HepG2 (cell line): ENCODE data around the gene SHISA6. TPM values are rescaled to one million over a fixed set of nuclear protein-coding genes. Genes with fewer than 3 reads are reported as not detected.

ENCODE experiments used
- ATAC-seq: fragments of 200-7000 bp; cut with Tn5 transposase; 3 replicates; pipeline ENCODE4 v1.9.1; 2020; ENCODE audit warnings: mild to moderate bottlenecking, moderate library complexity
- BruUV-seq: library from RNA; stranded (reverse); fragments of 400-500 nt; replicated peaks from 2 replicates; lab custom pipeline; 2021; lab: Mats Ljungman, UMichigan
- CTCF ChIA-PET: fragments of 300-600 bp; formaldehyde crosslinking; extraction: SDS; loops from one replicate; lab custom pipeline; 2021; ENCODE audit warnings: low total read pairs, inconsistent platforms, low intra/inter-chr PET ratio; lab: Yijun Ruan, JAX
- POLR2A ChIA-PET: fragments of 350-600 bp; sonication (Branson Sonifier 250); formaldehyde crosslinking; loops from one replicate; lab custom pipeline; 2020; ENCODE audit warnings: antibody characterized with exemption, inconsistent platforms; lab: Yijun Ruan, JAX
- DNase-seq: peaks from one replicate; pipeline ENCODE4 v3.0.0-alpha.2; 2015; ENCODE audit warnings: low spot score
- FAIRE-seq: peaks from 3 replicates; lab custom pipeline; 2011; peaks lifted over from hg19 to GRCh38; lab: Jason Lieb, UNC
- H2AFZ ChIP-seq: one replicate; pipeline ENCODE4 v1.6.1; 2011; ENCODE audit warnings: low read length, inconsistent platforms
- H3K27ac ChIP-seq: fragments of 300-600 bp; 3 replicates; pipeline ENCODE4 v1.8.0; 2011; ENCODE audit warnings: mixed run types, mild to moderate bottlenecking, mixed read lengths, low read length, inconsistent platforms; ENCODE audit not compliant: insufficient read depth; ENCODE audit errors: extremely low read length
- H3K27me3 ChIP-seq, 2 experiments: fragments of 200-600 bp in 1 of 2; 2 replicates in 1 of 2; 3 replicates in 1 of 2; pipeline versions ENCODE4 v1.6.0 to v1.8.0; 2011; ENCODE audit warnings: low read length in 2 of 2, mild to moderate bottlenecking in 2 of 2, moderate library complexity in 2 of 2, inconsistent platforms in 1 of 2; ENCODE audit not compliant: insufficient read depth in 2 of 2, control insufficient read depth in 1 of 2
- H3K36me3 ChIP-seq, 2 experiments: fragments of 200-600 bp in 1 of 2; replicated peaks in 1 of 2; 2 replicates in 1 of 2; 3 replicates in 1 of 2; pipeline versions ENCODE4 v1.5.1 to v1.8.0; 2011; ENCODE audit warnings: low read length in 2 of 2, inconsistent platforms in 1 of 2; ENCODE audit not compliant: insufficient read depth in 2 of 2, control insufficient read depth in 1 of 2
- H3K4me1 ChIP-seq: 2 replicates; pipeline ENCODE4 v1.5.1; 2012; ENCODE audit warnings: low read length, inconsistent platforms; ENCODE audit not compliant: insufficient read depth
- H3K4me2 ChIP-seq: 2 replicates; pipeline ENCODE4 v1.6.0; 2011; ENCODE audit warnings: low read depth, low read length, inconsistent platforms
- H3K4me3 ChIP-seq, 3 experiments: fragments of 200-600 bp in 1 of 3; sonication (generic), shearing (Covaris generic) in 1 of 3; replicated peaks in 1 of 3; 2 replicates each; pipeline ENCODE4 v1.5.1; 2011 to 2016; ENCODE audit warnings: low read length in 3 of 3, inconsistent platforms in 2 of 3, low read depth in 2 of 3, mild to moderate bottlenecking in 2 of 3, control low read depth in 1 of 3, mixed read lengths in 1 of 3; ENCODE audit not compliant: insufficient read depth in 1 of 3
- H3K79me2 ChIP-seq: one replicate; pipeline ENCODE4 v1.6.1; 2011; ENCODE audit warnings: low read length, inconsistent platforms; ENCODE audit not compliant: insufficient read depth
- H3K9ac ChIP-seq: 2 replicates; pipeline ENCODE4 v1.6.0; 2011; ENCODE audit warnings: mild to moderate bottlenecking, low read depth, low read length, inconsistent platforms; ENCODE audit not compliant: insufficient read depth
- H3K9me3 ChIP-seq: 2 replicates; pipeline ENCODE4 v1.5.1; 2012; ENCODE audit warnings: mild to moderate bottlenecking, low read length
- H4K20me1 ChIP-seq: 2 replicates; pipeline ENCODE4 v1.6.0; 2011; ENCODE audit warnings: inconsistent platforms, mild to moderate bottlenecking, low read length, moderate library complexity; ENCODE audit not compliant: insufficient read depth
- CENPBD1 ChIP-seq: sonication (generic); formaldehyde crosslinking; IDR thresholded peaks from 2 replicates; pipeline ENCODE4 v1.8.0; 2022; ENCODE audit warnings: missing genetic modification reagents, low read depth, mild to moderate bottlenecking, borderline replicate concordance
- CHCHD3 ChIP-seq: sonication (generic); formaldehyde crosslinking; IDR thresholded peaks from 2 replicates; pipeline ENCODE4 v1.8.0; 2022; ENCODE audit warnings: mild to moderate bottlenecking, missing genetic modification reagents, moderate library complexity
- DNMT3B ChIP-seq: conservative IDR thresholded peaks from 2 replicates; pipeline ENCODE4 v1.6.1; 2016; ENCODE audit warnings: missing biosample characterization, control low read depth
- ETS1 ChIP-seq: sonication (generic); formaldehyde crosslinking; IDR thresholded peaks from 2 replicates; pipeline ENCODE4 v1.4.0; 2020; ENCODE audit warnings: missing genetic modification reagents
- HMG20B ChIP-seq: conservative IDR thresholded peaks from 2 replicates; pipeline ENCODE4 v1.6.1; 2016; ENCODE audit warnings: missing genetic modification reagents, missing compliant biosample characterization
- TGIF2 ChIP-seq: IDR thresholded peaks from 2 replicates; pipeline ENCODE4 v1.6.1; 2016; ENCODE audit warnings: control low read depth, missing compliant biosample characterization
- ZNF274 ChIP-seq: sonication (generic); formaldehyde crosslinking; IDR thresholded peaks from 2 replicates; pipeline ENCODE4 v1.5.1; 2020; ENCODE audit warnings: mild to moderate bottlenecking, missing genetic modification reagents
- ZNF501 ChIP-seq: sonication (generic); formaldehyde crosslinking; IDR thresholded peaks from 2 replicates; pipeline ENCODE4 v1.5.1; 2020; ENCODE audit warnings: mild to moderate bottlenecking, moderate library complexity, missing genetic modification reagents
- ZNF510 ChIP-seq: sonication (generic); formaldehyde crosslinking; IDR thresholded peaks from 2 replicates; pipeline ENCODE4 v1.4.0; 2020; ENCODE audit warnings: low read depth, mild to moderate bottlenecking, missing genetic modification reagents
- ZNF678 ChIP-seq: sonication (generic); formaldehyde crosslinking; IDR thresholded peaks from 2 replicates; pipeline ENCODE4 v1.4.0; 2020; ENCODE audit warnings: mild to moderate bottlenecking, missing genetic modification reagents
- ZNF891 ChIP-seq: sonication (generic); formaldehyde crosslinking; IDR thresholded peaks from 2 replicates; pipeline ENCODE4 v1.5.0; 2020; ENCODE audit warnings: mild to moderate bottlenecking, missing genetic modification reagents
- ZSCAN9 ChIP-seq: IDR thresholded peaks from 2 replicates; pipeline ENCODE4 v1.6.1; 2016; ENCODE audit warnings: borderline replicate concordance
- WGBS: methylation state at CpG from one replicate; pipeline ENCODE4 v1.1.6; 2017; ENCODE audit warnings: low lambda C conversion rate; 5-methylcytosine and 5-hydroxymethylcytosine counted together
- in situ Hi-C: cut with HindIII; loops from 2 replicates; pipeline ENCODE4 v1.10.0; 2017; ENCODE audit warnings: low pct_unique_long_range_greater_than_20kb; ENCODE audit not compliant: extremely low pct_ligation_motif_present
- intact Hi-C: fragments of 100-400 bp; cut with micrococcal nuclease; formaldehyde crosslinking; loops from one replicate; pipeline ENCODE4 v1.10.0; 2022; ENCODE audit not compliant: unreplicated experiment
- polyA plus RNA-seq, 8 experiments: library from polyadenylated mRNA; depleted of rRNA in 3 of 8; stranded (reverse) in 7 of 8; unstranded in 1 of 8; fragments of >200 nt; fragmentation: Illumina TruSeq in 4 of 8; extraction: Trizol in 4 of 8; gene quantifications; 2 replicates each; pipeline versions ENCODE4 v1.2.1 to v1.2.3, GENCODE V29; 2011 to 2016; ENCODE audit warnings: low read depth in 4 of 8, missing spikeins in 1 of 8, mixed read lengths in 1 of 8; ENCODE audit not compliant: insufficient read depth in 1 of 8
- total RNA-seq, 5 experiments: library from RNA; depleted of rRNA; stranded (reverse); fragments of >200 nt; fragmentation: Illumina TruSeq; extraction: Trizol; gene quantifications; 2 replicates each; pipeline ENCODE4 v1.2.3, GENCODE V29; 2016; ENCODE audit warnings: low read depth in 1 of 5

The SHISA6 gene
- total and polyA plus RNA-seq, 2 of the 13 experiments (the other 11 are each of a cell fraction or from before 2014, with no cell fraction given): not detected

GRCh38 chr17:11332706-11333105 lies 91.7 kb downstream of the SHISA6 start (continued):
- TF ChIP-seq ETS1 (CRISPR knock-in tag) (no peak), CENPBD1 (CRISPR knock-in tag) (no peak), CHCHD3 (CRISPR knock-in tag) (no peak), ZNF510 (no peak)

DNA sequence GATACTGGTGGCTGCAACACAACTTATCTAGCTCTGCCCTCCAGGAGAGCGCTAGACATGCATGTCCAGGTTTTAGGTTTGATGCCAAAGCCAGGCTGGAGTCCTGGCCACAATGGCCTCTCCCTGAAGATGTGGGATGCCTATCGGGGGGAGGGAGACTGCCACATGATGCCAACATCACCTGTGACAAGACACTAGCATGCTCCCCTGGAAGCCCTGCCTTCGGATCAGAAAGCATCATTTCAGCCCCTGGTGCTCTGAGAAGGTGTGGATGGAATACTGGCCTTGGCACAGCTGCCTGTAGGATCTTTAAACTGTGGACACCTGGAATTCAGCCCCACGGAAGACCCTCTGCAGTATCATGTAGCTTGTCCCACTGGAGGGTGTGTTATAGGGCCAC lies 93.5 kb downstream of the SHISA6 start:
- FAIRE-seq (no peak), DNase-seq (no peak), ATAC-seq (no peak)
- Histone ChIP-seq H2AFZ (no peak overlapping the region), H3K4me1 (no peaks in the 10 kb centered on the region), H3K9me3 (no peaks in the 10 kb centered on the region), H3K79me2 (no peaks in the 10 kb centered on the region), H3K4me2 (no peak overlapping the region), H3K36me3 (no peaks in the 10 kb centered on the region), H3K4me3 (no peak overlapping the region), H3K9ac (no peak overlapping the region), H4K20me1 (no peaks in the 10 kb centered on the region), H3K27ac (no peak overlapping the region), H3K27me3 (peaks cover 0 to 3% of the 10 kb centered on the region in 2 experiments; a peak in 2 of 5 replicates)
- 5% methylated on average over 3 of the region's 4 CpGs for WGBS
- BruUV-seq: no TSS peak
- ChIA-PET CTCF (no interaction called here), POLR2A (no interaction called here)
- in situ Hi-C loops (no loop called here), intact Hi-C loops (no loop called here)
- TF ChIP-seq ZSCAN9 (no peak), DNMT3B (CRISPR knock-in tag) (no peak), ZNF274 (CRISPR knock-in tag) (no peak), TGIF2 (CRISPR knock-in tag) (no peak), HMG20B (no peak), ZNF678 (CRISPR knock-in tag) (no peak), ZNF891 (CRISPR knock-in tag) (no peak), ZNF501 (no peak)
